Activated CD4-positive, alpha-beta memory T cell treated with anti-CD3 and anti-CD28 coated beads, Interleukin-2, amount 10 ng/mL, durations not matched to agents 7 days and 5 days (primary cell): Measurements from ENCODE around the gene ARHGEF11. TPM values are rescaled to one million over a fixed set of nuclear protein-coding genes. Genes with fewer than 3 reads are reported as not detected.
"Not testable (repeated sequence)": the region's sequence is repeated elsewhere in the genome, so short reads cannot be mapped to it uniquely, and the experiment has no call there.

Source experiments
- CTCF ChIA-PET: fragments of 350-600 bp; sonication (Branson Sonifier 250); formaldehyde crosslinking; loops from one replicate; lab custom pipeline; 2021; ENCODE audit warnings: antibody characterized with exemption, inconsistent platforms; lab: Charles Lee
- POLR2A ChIA-PET: fragments of 350-600 bp; sonication (Branson Sonifier 250); formaldehyde crosslinking; loops from one replicate; lab custom pipeline; 2021; ENCODE audit warnings: antibody characterized with exemption; lab: Charles Lee
- DNase-seq: peaks from one replicate; pipeline ENCODE4 v3.0.0-alpha.2; 2020
- H3K27ac Mint-ChIP-seq: one replicate; pipeline ENCODE4 v1.8.0; 2021; ENCODE audit warnings: mild to moderate bottlenecking, mixed read lengths
- H3K27me3 Mint-ChIP-seq: one replicate; pipeline ENCODE4 v1.8.0; 2021; ENCODE audit warnings: mixed read lengths
- H3K36me3 Mint-ChIP-seq: one replicate; pipeline ENCODE4 v1.8.0; 2021; ENCODE audit warnings: low read depth, mixed read lengths
- H3K4me1 Mint-ChIP-seq: one replicate; pipeline ENCODE4 v1.8.0; 2021; ENCODE audit warnings: mixed read lengths
- H3K4me3 Mint-ChIP-seq: one replicate; pipeline ENCODE4 v1.8.0; 2021; ENCODE audit warnings: mild to moderate bottlenecking, mixed read lengths
- H3K9me3 Mint-ChIP-seq: one replicate; pipeline ENCODE4 v1.8.0; 2021; ENCODE audit warnings: mixed read lengths
- total RNA-seq, 2 experiments: library from RNA; stranded (reverse); gene quantifications; one replicate each; pipeline ENCODE4 v1.2.3, GENCODE V29; 2021

ARHGEF11 gene
- total RNA-seq, 2 experiments from 2014 or later, result 14.9 to 15.8 TPM

GRCh38 chr1:156930483-156930882 lies 115.1 kb downstream of the ARHGEF11 start:
- no peak overlapping the region for H3K4me3 Mint-ChIP-seq
- no peaks in the 10 kb centered on the region for H3K9me3 Mint-ChIP-seq
- no peak overlapping the region for H3K27ac Mint-ChIP-seq
- H3K4me1 Mint-ChIP-seq, result peaks cover 20% of the 10 kb centered on the region
- DNase-seq, result no peak
- peaks cover 67% of the 10 kb centered on the region for H3K27me3 Mint-ChIP-seq
- ChIA-PET CTCF (interaction anchor here (1.0 kb wide), 1 partner anchor 40 kb away, joined by 5 read pairs; no protein-coding TSS in a partner anchor), POLR2A (no interaction called here)
- H3K36me3 Mint-ChIP-seq, result no peaks in the 10 kb centered on the region

- CTCF ChIA-PET, result interaction anchor here (1.0 to 2.2 kb wide), 4 partner anchors 19 to 39 kb away, joined by 3 to 45 read pairs (median 6); partner anchors contain the start of gene PEAR1
- Mint-ChIP-seq H3K4me3 (no peak overlapping the region), H3K36me3 (no peaks in the 10 kb centered on the region), H3K4me1 (peaks cover 20% of the 10 kb centered on the region), H3K27me3 (peaks cover 75% of the 10 kb centered on the region), H3K27ac (no peak overlapping the region), H3K9me3 (no peaks in the 10 kb centered on the region)
- no peak for DNase-seq
- POLR2A ChIA-PET, result no interaction called here
Measured at GRCh38 chr1:156929596-156930238, 115.8 kb downstream of the ARHGEF11 start.

GRCh38 chr1:156928043-156928602 lies 117.4 kb downstream of the ARHGEF11 start:
- Mint-ChIP-seq H3K27ac (no peak overlapping the region), H3K9me3 (no peaks in the 10 kb centered on the region), H3K4me3 (peak overlapping the region; percentile 38), H3K27me3 (peaks cover 86% of the 10 kb centered on the region), H3K36me3 (no peaks in the 10 kb centered on the region), H3K4me1 (peaks cover 22% of the 10 kb centered on the region)
- POLR2A ChIA-PET, result interaction anchor here (0.8 to 1.5 kb wide), 2 partner anchors 16 to 27 kb away, joined by 4 read pairs; no protein-coding TSS in a partner anchor
- no peak for DNase-seq
- CTCF ChIA-PET, result interaction anchor here (0.6 to 2.2 kb wide), 23 partner anchors 8 to 269 kb away, joined by 3 to 45 read pairs (median 3); partner anchors contain the start of gene PEAR1

GRCh38 chr1:156927215-156928042 lies 118.1 kb downstream of the ARHGEF11 start:
- Mint-ChIP-seq H3K4me1 (peaks cover 22% of the 10 kb centered on the region), H3K9me3 (no peaks in the 10 kb centered on the region), H3K36me3 (no peaks in the 10 kb centered on the region), H3K27me3 (peaks cover 86% of the 10 kb centered on the region), H3K4me3 (no peak overlapping the region), H3K27ac (no peak overlapping the region)
- POLR2A ChIA-PET, result interaction anchor here (0.8 to 1.5 kb wide), 3 partner anchors 10 to 26 kb away, joined by 3 to 4 read pairs (median 4); no protein-coding TSS in a partner anchor
- DNase-seq, result peak; percentile 71
- CTCF ChIA-PET, result interaction anchor here (0.6 to 2.2 kb wide), 24 partner anchors 9 to 268 kb away, joined by 3 to 45 read pairs (median 4); partner anchors contain the start of genes NTRK1 and PEAR1

- H3K9me3 Mint-ChIP-seq, DNase-seq, H3K4me3 Mint-ChIP-seq, H3K27ac Mint-ChIP-seq, H3K36me3 Mint-ChIP-seq: not testable (repeated sequence)
- H3K4me1 Mint-ChIP-seq, result peaks cover 22% of the 10 kb centered on the region
- ChIA-PET CTCF (interaction anchor here (1.0 to 1.9 kb wide), 5 partner anchors 9 to 125 kb away, joined by 3 to 5 read pairs (median 3); partner anchors contain the start of gene NTRK1), POLR2A (interaction anchor here (1.1 kb wide), 1 partner anchor 10 kb away, joined by 3 read pairs; no protein-coding TSS in a partner anchor)
- H3K27me3 Mint-ChIP-seq, result peaks cover 88% of the 10 kb centered on the region
Measured at GRCh38 chr1:156926695-156927094, 118.8 kb downstream of the ARHGEF11 start.

- peaks cover 18% of the 10 kb centered on the region for H3K4me1 Mint-ChIP-seq
- POLR2A ChIA-PET, result no interaction called here
- CTCF ChIA-PET, result interaction anchor here (1.0 to 1.9 kb wide), 5 partner anchors 9 to 236 kb away, joined by 3 to 5 read pairs (median 3); partner anchors contain the start of gene NTRK1
- no peaks in the 10 kb centered on the region for H3K36me3 Mint-ChIP-seq
- H3K27me3 Mint-ChIP-seq, result peaks cover 88% of the 10 kb centered on the region
- H3K4me3 Mint-ChIP-seq, result no peak overlapping the region
- H3K9me3 Mint-ChIP-seq, result no peaks in the 10 kb centered on the region
- peak; percentile 34 for DNase-seq
- no peak overlapping the region for H3K27ac Mint-ChIP-seq
Measured at GRCh38 chr1:156926175-156926574, 119.4 kb downstream of the ARHGEF11 start.

GRCh38 chr1:156925154-156926010 lies 120.2 kb downstream of the ARHGEF11 start:
- CTCF ChIA-PET, result interaction anchor here (1.0 to 1.9 kb wide), 4 partner anchors 34 to 236 kb away, joined by 3 to 5 read pairs (median 4); partner anchors contain the start of gene NTRK1
- Mint-ChIP-seq H3K27me3 (peaks cover 89% of the 10 kb centered on the region), H3K36me3 (no peaks in the 10 kb centered on the region), H3K4me3 (no peak overlapping the region), H3K27ac (no peak overlapping the region), H3K4me1 (peaks cover 18% of the 10 kb centered on the region), H3K9me3 (no peaks in the 10 kb centered on the region)
- DNase-seq, result no peak
- POLR2A ChIA-PET, result no interaction called here

GRCh38 chr1:156924478-156925153 lies 120.9 kb downstream of the ARHGEF11 start:
- Mint-ChIP-seq H3K4me3 (no peak overlapping the region), H3K36me3 (no peaks in the 10 kb centered on the region), H3K27me3 (peaks cover 92% of the 10 kb centered on the region), H3K4me1 (peaks cover 20% of the 10 kb centered on the region), H3K27ac (no peak overlapping the region), H3K9me3 (no peaks in the 10 kb centered on the region)
- ChIA-PET POLR2A (interaction anchor here (1.0 kb wide), 1 partner anchor 32 kb away, joined by 3 read pairs; no protein-coding TSS in a partner anchor), CTCF (interaction anchor here (1.4 kb wide), 2 partner anchors 199 to 235 kb away, joined by 3 to 4 read pairs; no protein-coding TSS in a partner anchor)
- DNase-seq, result no peak

- Mint-ChIP-seq H3K4me3 (no peak overlapping the region), H3K9me3 (no peaks in the 10 kb centered on the region), H3K4me1 (peaks cover 20% of the 10 kb centered on the region), H3K36me3 (no peaks in the 10 kb centered on the region), H3K27ac (no peak overlapping the region), H3K27me3 (peaks cover 90% of the 10 kb centered on the region)
- CTCF ChIA-PET, result interaction anchor here (1.4 to 2.4 kb wide), 3 partner anchors 13 to 234 kb away, joined by 3 to 6 read pairs (median 4); no protein-coding TSS in a partner anchor
- POLR2A ChIA-PET, result interaction anchor here (1.0 kb wide), 2 partner anchors 11 to 32 kb away, joined by 3 read pairs; no protein-coding TSS in a partner anchor
- no peak for DNase-seq
Measured at GRCh38 chr1:156923670-156924477, 121.7 kb downstream of the ARHGEF11 start.

- peaks cover 88% of the 10 kb centered on the region for H3K27me3 Mint-ChIP-seq
- DNase-seq, result no peak
- CTCF ChIA-PET, result interaction anchor here (0.8 to 2.4 kb wide), 3 partner anchors 12 to 233 kb away, joined by 3 to 6 read pairs (median 5); no protein-coding TSS in a partner anchor
- H3K36me3 Mint-ChIP-seq, result no peaks in the 10 kb centered on the region
- H3K27ac Mint-ChIP-seq, result no peak overlapping the region
- H3K4me1 Mint-ChIP-seq, result peaks cover 20% of the 10 kb centered on the region
- POLR2A ChIA-PET, result interaction anchor here (1.0 kb wide), 2 partner anchors 10 to 31 kb away, joined by 3 read pairs; no protein-coding TSS in a partner anchor
- no peaks in the 10 kb centered on the region for H3K9me3 Mint-ChIP-seq
- H3K4me3 Mint-ChIP-seq, result no peak overlapping the region
Measured at GRCh38 chr1:156922986-156923669, 122.4 kb downstream of the ARHGEF11 start.
